HG02759 (cell line): ENCODE results near the gene COL15A1.

ENCODE experiments used
- ATAC-seq: cut with Tn5 transposase; IDR thresholded peaks from one replicate; pipeline ENCODE4 v1.9.1; 2021; ENCODE audit warnings: mild to moderate bottlenecking, moderate library complexity; ENCODE audit not compliant: unreplicated experiment

COL15A1 gene

DNA sequence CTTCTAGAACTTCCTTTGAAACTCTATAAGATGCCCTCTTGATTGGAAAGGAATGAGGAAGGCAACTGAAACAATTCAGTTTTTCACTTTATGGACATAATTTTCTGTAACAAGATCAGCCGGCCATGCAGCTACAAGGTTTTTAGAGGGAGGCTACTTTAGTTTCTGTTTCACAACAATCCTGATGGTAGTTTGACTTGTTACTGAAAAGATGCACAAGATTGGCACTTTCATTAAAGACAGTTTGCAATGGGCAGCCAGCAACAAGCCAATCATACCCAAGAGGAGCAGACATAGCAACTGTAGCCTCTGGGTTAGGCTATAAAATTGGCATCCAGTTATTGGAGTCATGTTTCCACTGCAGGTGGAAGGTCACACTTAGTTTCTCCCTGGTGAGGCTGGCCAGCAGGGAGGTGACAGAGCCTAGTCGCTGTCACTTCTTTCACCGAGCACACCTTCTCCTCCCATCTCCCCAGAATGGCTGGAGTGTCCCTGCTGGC is 87.0 kb downstream of the COL15A1 start:
- no peak for ATAC-seq

DNA sequence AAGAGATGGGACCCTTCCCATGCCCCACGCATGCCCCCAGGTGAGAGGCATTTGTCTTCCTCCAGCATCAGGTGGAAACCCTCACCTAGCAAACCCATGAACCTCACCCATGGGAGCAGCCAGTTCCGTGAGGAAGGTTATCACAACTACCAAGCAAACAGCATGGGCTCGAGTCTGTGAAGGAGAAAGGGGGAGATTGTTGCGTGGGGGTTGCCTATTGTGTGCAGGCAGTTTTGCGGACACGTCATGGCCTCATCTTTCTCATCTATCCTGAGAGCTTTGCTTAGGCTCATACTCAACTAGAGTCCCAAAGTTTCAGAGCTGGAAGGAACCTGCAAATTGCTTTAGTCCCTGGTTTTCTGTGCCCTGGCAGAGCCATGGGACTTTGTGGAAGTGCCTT is 87.6 kb downstream of the COL15A1 start:
- no peak for ATAC-seq

DNA sequence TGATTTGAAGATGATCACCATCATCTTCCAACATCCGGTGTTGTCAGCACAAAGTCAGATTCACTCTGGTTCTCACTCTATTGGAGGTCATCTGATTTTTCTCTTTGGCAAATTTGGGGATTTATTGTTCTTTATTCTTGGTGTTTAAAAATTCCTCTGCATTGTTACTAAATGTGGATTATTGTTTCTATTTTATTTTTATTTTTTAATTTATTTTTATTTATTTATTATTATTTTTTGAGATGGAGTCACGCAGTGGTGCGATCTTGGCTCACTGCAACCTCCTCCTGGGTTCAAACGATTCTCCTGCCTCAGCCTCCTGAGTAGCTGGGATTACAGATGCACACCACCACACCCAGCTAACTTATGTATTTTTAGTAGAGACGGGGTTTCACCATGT is 88.3 kb downstream of the COL15A1 start:
- no peak for ATAC-seq

DNA sequence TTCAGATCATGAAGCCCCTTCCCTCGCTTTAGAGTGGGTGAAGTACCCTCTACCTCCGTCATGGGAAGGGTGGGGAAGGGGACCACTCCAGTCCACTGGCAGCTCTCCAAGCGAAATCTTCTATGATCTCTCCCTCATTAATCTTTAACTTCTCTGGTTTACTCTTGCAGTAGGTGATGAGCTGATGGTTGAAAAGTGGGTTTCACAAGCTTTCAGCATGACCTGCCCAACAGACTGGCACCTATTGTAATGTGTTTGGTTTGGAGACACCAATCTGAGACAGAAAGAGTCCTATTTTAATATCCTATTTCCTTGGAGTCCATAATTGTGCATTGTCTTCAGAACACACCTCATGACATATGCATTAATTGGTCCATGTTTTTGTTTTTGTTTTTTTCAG is 90.4 kb downstream of the COL15A1 start:
- ATAC-seq: no peak

DNA sequence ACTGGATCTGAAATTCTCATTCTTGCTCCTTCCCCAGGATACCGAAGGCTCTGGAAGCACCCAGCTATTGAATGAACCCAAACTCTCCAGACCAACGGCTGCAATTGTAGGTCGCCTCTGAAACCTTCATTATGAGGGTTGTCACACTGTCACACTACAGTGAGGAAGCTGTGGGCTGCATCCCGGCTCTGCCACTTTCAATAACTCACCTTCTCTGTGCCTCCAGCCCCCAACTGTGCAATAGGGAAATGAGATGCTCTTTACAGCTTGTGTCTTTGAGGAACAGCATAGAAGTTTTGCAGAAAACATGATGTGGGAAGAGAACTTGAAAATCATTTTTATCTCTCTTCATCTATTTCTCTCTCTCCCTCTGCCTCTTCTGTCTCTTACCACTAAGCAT is 91.6 kb downstream of the COL15A1 start:
- ATAC-seq: no peak

DNA sequence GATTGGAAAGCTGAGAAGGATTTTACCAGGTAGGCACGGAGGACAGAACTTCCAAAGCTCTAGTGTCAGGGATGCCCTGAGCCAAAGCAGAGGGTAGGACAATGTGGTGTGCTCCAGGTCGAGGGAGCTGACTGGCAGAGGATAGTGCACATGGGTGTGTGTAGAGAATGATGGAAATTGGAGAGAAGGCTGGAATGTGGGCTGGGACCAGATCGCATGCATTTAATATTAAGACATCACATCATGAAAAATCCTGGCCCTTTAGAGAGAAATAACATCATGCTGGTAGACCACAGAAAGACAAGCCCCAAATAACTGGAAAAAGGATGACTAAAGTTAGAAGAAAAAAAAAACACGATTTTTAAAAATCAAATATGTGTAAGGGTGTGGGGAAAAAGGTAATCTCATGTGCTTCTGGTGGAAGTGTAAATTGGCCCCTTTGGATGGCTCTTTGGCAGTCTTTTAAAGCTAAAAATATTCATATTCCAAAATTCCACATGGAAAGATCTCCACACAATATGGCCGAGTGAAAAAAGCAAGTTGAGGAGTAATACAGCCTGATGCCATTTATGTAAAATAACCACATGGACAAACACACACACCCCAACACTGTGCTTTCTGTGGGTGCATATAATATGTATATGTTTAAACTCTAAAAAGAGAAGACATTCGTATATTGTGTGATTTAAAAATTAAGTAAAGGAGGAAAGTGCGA is 94.2 kb downstream of the COL15A1 start:
- ATAC-seq: no peak

DNA sequence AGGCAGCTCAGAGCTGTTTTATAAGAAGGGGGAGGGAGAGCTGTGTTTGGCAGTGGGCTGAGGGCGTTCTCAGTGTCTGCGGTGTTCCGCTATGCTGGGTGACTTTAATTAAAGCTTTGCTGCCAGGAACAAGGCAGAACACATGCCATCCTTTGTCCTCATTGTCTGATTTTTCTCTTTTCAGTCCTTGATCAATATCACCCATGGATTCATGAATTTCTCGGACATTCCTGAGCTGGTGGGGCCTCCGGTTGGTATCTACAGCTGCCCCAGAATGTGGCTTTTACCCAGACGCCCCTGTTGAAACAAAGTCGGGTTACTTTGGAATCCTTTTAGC is 94.7 kb downstream of the COL15A1 start:
- no peak for ATAC-seq

DNA sequence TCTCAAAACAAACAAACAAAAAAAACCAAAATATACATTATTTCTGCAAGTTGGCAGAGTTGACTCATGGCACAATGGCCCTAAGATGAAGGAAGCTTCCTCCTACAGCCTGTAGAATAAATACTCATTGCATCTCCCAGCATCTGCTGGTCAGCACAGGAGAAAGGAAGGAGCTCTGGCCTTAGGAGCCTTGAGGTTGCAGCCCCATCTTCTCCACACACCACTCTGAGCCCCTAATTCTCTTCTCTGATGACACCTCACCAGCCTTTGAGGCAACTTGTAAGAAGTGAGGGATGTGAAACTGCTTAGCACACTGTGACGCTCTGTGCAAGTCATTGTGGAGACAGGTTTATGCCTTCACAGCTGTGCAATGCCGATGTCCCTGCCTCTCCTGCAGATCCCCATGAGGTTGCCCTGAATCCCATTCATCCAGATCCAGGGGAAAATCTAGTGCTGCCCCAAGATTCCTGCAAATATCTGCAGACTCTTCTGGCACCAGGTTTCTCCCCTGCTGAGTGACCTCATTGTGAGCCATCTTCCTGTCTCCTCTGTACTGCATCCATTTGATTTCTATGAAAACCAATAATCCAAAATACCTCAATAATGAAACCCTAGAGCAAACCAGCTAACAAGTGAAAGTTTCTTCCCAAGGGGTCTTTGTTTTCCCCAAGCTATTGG is 95.9 kb downstream of the COL15A1 start:
- ATAC-seq: peak; percentile 56

DNA sequence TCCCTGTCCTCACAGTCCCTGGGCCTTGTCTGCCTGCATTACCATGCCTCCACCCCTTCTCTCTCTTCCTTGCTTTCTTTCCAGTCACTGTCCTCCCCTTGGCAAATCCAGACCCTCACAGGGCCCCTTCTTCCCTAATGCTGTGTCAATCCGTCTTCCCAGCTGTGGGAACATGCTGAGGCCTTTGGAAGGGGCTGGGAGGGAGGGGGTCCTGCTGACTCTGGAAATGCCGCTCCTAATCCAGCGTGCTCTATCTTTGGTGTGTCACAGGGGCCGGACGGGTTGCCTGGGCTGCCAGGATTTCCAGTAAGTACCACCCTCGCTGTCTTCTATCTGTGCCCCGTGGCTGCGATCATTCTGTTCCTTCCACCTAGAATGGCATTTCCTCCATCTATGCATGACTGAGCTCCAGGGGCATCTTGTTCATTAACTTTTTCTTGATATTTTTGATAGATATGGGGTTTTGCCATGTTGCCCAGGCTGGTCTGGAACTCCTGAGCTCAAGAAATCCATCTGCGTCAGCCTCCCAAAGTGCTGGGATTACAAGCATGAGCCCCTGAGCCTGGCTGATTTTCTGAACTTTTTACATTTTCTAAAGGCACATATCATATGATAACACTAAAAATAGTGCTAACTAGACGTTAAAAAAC is 96.7 kb downstream of the COL15A1 start:
- no peak for ATAC-seq

DNA sequence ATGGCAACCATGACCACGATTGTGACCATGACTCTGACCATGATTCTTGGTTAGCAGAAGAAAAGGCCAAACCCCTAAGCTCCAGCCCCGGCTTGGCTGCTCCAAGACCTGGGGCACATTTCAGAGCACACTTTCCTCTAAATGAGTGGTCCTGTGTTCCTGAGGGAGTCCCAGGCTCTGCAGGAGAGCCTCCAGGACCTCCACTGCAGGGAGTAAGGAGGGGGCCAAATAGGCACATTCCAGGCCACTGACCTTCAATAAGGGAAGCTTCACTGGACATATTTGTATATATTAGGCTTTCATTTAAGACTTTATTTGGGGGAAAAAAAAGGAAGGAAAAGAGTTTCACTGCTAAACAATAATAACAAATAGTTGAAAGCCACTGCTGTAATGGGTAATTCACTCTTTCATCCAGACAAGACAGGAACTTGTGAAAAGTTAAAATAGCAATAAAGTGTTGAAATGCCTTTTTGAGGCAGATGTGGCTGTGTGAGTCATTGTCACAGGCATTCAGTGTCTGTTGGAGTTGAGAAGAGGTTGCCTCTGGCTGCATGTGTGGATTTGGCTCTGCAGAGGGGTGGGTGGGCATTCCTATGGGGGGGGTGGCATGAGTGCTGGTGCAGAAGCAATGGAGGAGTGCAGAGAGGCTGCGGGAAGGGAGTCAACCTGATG is 97.3 kb downstream of the COL15A1 start:
- no peak for ATAC-seq

DNA sequence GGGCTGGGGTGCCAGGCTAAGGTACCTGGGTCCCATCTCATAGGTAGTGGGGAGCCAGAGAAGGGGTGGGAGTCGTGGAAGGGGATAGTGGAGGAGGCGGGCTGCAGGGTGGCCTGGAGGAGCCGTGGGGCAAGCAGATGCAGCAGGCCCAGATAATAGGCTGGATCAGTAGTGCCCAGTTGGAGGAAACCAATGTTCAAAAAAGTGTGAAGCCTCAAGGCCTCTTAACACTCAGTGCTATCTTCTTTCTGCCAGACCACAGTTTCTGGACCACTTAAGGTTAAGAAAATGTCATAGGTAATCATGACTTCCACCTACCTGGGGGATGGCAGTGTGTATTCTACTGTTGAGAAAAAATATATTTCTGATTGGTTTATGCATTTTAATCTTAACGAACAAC is 97.9 kb downstream of the COL15A1 start:
- no peak for ATAC-seq

DNA sequence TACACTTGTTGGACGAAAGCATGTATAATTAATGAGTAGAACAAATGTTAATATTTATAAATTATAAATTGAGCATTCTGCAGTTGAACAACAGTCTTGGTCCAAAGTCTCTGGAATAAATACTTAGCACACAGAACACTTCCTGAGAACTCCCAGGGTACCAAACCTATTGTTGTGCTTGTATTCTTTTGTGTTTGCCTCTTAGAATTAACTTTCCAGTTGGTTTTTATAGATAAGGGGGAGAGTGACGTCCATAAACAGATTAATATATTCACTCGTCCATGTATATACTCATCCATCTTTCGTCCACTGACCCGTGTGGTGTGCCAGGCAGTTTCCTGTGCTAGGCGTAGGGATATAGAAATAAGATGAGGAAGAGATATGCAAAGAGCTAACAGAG is 98.9 kb downstream of the COL15A1 start:
- no peak for ATAC-seq

DNA sequence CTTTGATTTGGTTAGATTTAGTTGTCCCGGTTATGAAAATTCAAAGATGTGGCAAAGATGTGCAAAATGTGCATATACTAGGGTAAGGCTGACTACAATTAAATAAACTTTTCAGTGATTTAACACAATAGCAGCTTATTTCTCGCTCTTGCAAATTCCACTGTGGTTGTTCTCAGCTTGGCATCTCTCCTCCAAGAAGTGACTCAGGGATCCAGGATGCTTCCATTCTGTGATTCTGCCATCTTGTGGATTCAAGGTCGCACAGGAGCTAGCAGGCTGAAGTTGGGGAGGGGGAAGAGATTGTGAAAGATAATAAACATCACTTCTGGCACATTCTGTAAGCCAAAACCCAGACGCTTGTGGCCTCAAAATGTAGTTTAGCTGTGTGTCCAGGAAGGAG is 101.1 kb downstream of the COL15A1 start:
- no peak for ATAC-seq

DNA sequence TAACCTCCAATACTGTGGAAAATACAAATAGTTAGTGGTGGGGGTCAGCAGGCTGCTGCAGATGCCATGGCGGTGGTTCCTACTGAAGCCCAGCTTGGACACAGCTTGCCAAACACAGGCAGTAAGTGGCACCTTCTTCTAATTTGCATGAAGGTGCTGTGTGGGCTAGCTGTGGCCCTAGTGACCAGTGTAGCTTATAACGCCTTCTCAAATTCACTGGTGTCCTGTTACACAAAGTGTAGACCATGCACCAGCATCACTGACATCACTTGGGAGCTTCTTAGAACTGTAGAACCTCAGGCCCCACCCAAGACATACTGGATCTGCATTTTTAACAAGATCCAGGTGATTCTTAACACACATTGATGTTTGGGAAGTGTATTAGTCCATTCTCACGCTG is 102.4 kb downstream of the COL15A1 start:
- ATAC-seq: no peak

DNA sequence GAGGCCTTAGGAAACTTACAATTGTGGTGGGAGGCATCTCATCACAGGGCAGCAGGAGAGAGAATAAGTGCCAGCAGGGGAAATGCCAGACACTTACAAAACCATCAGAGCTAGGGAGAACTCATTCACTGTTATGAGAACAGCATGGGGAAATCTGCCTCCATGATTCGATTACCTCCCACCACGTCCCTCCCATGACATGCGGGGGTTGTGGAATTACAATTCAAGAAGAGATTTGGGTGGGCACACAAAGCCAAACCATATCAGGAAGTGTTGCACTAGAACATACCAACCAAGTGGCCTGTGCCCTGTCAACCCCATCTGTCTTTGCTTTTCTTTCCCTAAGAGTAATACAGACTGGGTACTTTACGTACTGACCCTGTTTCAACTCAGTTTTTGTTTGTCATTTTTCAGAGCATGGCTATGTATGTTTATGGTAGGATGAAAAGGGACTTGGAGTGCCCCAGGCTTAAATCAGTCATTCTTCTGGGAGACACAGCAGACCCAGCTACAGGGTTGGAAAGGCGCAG is 102.9 kb downstream of the COL15A1 start:
- ATAC-seq: no peak

DNA sequence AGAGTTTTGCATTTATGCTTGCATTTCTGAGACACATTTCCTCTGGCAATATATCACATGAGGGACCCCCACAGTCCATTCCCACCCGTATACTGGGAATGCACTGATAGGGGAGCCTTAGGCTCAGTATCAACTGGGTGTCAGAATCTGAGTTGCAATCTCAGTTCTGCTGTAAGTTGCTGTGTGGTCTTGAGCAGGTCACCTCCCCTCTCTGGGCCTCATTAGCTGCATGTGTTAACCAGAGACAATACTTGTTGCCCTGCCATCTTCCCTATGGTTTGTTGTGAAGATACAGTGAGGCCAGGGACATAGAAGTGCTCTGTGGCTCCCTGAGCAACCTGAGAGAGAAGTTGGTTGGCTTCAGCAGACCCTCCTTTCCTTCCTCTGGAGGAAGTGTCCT is 105.5 kb downstream of the COL15A1 start:
- ATAC-seq: no peak

DNA sequence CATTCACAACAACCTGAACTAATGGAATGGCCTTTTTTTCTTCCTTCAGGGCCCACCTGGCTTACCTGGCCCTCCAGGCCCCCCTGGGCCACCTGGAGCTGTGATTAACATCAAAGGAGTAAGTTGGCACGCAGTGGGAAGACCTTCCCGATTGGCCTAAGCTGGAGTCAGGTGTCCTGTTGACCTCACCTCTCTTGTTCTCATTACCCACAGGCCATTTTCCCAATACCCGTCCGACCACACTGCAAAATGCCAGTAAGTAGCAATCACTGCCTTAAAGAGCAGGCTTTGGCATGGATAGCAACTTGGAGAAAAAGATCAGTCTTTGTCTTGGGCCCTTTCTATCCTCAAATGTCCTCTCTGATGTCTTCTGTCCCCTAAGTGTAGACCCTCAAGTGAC is 105.9 kb downstream of the COL15A1 start:
- no peak for ATAC-seq

DNA sequence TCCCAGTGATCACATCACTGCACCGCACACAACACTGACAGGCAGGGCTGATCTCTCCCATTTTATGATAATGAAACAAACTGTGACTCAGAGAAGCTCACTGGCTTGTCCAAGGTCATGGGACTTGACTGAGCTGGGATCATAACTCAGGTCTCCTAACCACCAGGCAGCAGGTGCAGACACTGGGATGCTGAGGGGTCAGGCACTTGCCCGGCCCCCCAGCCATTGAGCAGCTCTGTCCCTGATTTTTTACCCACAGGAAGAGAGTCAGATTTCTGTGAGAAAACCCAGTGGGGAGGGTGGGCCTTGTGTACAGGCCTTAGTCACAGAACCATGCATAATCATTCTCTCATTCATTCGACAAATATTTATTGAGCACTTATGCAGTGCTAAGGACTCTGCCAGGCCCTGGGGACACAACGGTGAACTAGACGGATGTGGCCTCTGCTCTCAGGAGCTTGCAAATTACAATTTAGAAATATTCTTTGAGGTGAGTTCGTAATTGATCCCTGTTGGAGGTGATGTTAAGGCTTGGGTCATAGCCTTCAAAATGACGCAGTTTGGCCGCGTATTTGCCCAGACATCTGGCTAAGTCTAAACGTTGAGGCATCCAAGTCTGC is 106.7 kb downstream of the COL15A1 start:
- no peak for ATAC-seq

DNA sequence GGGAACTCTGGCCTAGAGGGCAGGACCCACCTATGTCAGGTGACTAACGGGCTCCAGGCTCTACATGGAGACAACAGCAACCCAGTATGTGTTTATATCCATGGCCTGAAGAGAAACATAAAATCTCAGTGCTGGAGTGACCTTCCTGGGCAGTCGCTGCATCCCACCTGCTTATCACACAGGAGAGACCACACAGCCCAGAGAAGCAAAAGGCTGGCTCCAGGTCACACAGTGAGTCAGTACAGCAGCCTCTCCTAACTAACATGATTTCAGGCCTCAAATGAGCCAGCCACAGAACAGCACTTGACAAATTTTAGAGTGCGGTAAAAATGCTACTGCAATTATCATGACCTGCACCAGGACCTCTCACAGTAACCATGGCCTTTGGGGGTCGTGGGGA is 107.2 kb downstream of the COL15A1 start:
- ATAC-seq: no peak

DNA sequence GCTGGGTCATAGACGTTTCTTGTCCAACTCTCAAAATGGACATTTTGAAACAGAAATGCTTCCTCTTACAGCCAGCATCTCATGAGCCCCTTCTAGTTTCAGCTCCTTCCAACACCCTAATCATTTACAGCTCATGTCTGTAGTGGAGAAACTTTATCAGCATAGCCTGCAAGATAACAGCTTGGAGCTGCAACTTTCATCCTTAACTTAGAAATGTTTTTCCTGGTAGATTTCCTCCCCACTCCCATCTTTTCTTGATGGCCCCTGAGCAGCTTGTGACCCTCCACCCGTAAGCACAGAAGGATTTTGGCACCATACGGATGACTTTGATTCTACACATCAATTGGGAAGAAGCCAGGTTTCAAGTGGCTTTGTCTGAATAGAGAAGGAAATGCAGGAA is 107.7 kb downstream of the COL15A1 start:
- no peak for ATAC-seq

DNA sequence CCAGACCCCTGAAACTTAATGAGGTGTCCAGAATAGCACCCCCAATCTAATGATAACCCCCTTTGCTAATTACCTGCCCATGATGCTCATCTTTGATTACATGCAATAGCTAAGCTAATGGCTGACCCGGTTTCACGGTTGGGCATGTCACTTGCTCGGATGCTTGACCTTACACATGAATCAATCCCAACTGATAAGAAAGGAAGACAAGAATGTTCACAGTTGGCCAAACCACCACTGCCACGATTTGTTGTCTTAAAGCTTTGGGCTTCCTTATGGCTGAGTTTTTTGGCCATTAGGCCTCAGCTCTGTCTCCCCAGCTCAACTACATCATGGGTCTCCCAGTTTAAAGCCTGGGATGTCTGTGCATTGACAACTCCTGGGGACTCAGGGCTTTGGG is 108.1 kb downstream of the COL15A1 start:
- ATAC-seq: no peak
